SU-DHL-6 (cell line): Measurements from ENCODE around the gene WDR5B.

Experiments used
- H2AFZ ChIP-seq: fragments of 200-600 bp; sonication (generic); 2 replicates; pipeline ENCODE4 v1.6.1; 2014; ENCODE audit warnings: low read depth, mild to moderate bottlenecking, moderate library complexity, mixed read lengths, antibody characterized with exemption, low read length; ENCODE audit not compliant: severe bottlenecking
- H3F3A ChIP-seq: fragments of 200-600 bp; shearing (Covaris generic); 2 replicates; pipeline ENCODE4 v1.6.0; 2016; ENCODE audit warnings: antibody characterized with exemption, mild to moderate bottlenecking; ENCODE audit not compliant: insufficient read depth
- H3K27ac ChIP-seq: fragments of 200-600 bp; sonication (generic); 2 replicates; pipeline ENCODE4 v1.5.1; 2016; ENCODE audit warnings: low read depth, mild to moderate bottlenecking, low read length, moderate library complexity, mixed read lengths
- H3K27me3 ChIP-seq: fragments of 200-600 bp; sonication (generic), shearing (Covaris generic); 2 replicates; pipeline ENCODE4 v1.6.0; 2014; ENCODE audit warnings: mild to moderate bottlenecking, low read length
- H3K36me3 ChIP-seq: fragments of 200-600 bp; sonication (generic); 2 replicates; pipeline ENCODE4 v1.6.1; 2014; ENCODE audit warnings: mild to moderate bottlenecking, low read length, mixed read lengths
- H3K4me2 ChIP-seq: fragments of 300-600, 200-600 bp; shearing (Covaris generic), sonication (generic); 2 replicates; pipeline ENCODE4 v1.6.0; 2014; ENCODE audit warnings: low read length, low read depth, mild to moderate bottlenecking; ENCODE audit not compliant: poor library complexity, severe bottlenecking
- H3K4me3 ChIP-seq: fragments of 200-600 bp; sonication (generic); 2 replicates; pipeline ENCODE4 v1.5.1; 2014; ENCODE audit warnings: antibody characterized with exemption, low read length, mild to moderate bottlenecking, mixed read lengths; ENCODE audit not compliant: insufficient read depth, poor library complexity, severe bottlenecking
- H3K79me2 ChIP-seq: fragments of 200-600 bp; sonication (generic); 2 replicates; pipeline ENCODE4 v1.6.1; 2014; ENCODE audit warnings: mild to moderate bottlenecking, low read length, moderate library complexity; ENCODE audit not compliant: insufficient read depth
- H3K9ac ChIP-seq: fragments of 200-600 bp; sonication (generic); 2 replicates; pipeline ENCODE4 v1.7.0; 2014; ENCODE audit warnings: mild to moderate bottlenecking, low read length
- H3K9me2 ChIP-seq: fragments of 200-600 bp; sonication (generic); replicated peaks from 2 replicates; pipeline ENCODE4 v1.6.1; 2014; ENCODE audit warnings: low read length; ENCODE audit not compliant: insufficient read depth
- H3K9me3 ChIP-seq: fragments of 200-600 bp; sonication (generic); 2 replicates; pipeline ENCODE4 v1.6.1; 2014; ENCODE audit warnings: low read length, mixed read lengths; ENCODE audit not compliant: insufficient read depth
- H4K20me1 ChIP-seq: fragments of 200-600 bp; sonication (generic); 2 replicates; pipeline ENCODE4 v1.6.1; 2014; ENCODE audit warnings: low read depth, mild to moderate bottlenecking, antibody characterized with exemption, low read length, moderate library complexity, mixed read lengths
- EZH2phosphoT487 ChIP-seq: fragments of 200-600 bp; sonication (generic), shearing (Covaris generic); conservative IDR thresholded peaks from 2 replicates; pipeline ENCODE4 v1.6.1; 2018; ENCODE audit warnings: mild to moderate bottlenecking, antibody characterized with exemption, low read length, moderate library complexity, mixed read lengths
- TF ChIP-seq, protein P1 (sequence below): fragments of 200-600 bp; sonication (generic); IDR thresholded peaks from one replicate; pipeline ENCODE4 v1.5.1; 2017; ENCODE audit warnings: antibody characterized with exemption, mild to moderate bottlenecking, low read length, moderate library complexity; ENCODE audit not compliant: insufficient read depth, poor library complexity, severe bottlenecking

Gene WDR5B

DNA sequence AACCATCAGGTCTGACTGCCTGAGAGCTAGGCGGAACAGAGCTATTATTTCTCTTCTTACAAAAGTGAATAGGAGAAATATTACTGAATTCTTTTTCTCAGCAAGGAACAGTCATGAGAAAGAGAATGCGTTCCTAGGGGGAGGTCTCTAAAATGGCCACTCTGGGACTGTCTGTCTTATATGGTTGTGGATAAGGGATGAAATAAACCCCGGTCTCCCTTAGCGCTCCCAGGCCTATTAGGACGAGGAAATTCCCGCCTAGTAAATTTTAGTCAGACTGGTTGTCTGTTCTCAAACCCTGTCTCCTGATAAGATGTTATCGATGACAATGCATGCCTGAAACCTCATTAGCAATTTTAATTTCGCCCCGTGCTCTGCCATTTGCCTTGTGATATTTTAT is 20.1 kb upstream of the WDR5B start:
- Histone ChIP-seq H3K27me3 (no peaks in the 10 kb centered on the region), H3K9ac (no peak overlapping the region), H3K4me3 (no peak overlapping the region), H2AFZ (no peak overlapping the region), H4K20me1 (no peaks in the 10 kb centered on the region), H3K4me2 (no peak overlapping the region), H3K36me3 (peaks cover 43% of the 10 kb centered on the region), H3K9me2 (no peaks in the 10 kb centered on the region), H3F3A (0 out of 2 replicates have a peak, but pooled peaks cover 4% of the 10 kb centered on the region), H3K27ac (no peak overlapping the region), H3K79me2 (no peaks in the 10 kb centered on the region), H3K9me3 (no peaks in the 10 kb centered on the region)
- TF ChIP-seq, protein P1, sequence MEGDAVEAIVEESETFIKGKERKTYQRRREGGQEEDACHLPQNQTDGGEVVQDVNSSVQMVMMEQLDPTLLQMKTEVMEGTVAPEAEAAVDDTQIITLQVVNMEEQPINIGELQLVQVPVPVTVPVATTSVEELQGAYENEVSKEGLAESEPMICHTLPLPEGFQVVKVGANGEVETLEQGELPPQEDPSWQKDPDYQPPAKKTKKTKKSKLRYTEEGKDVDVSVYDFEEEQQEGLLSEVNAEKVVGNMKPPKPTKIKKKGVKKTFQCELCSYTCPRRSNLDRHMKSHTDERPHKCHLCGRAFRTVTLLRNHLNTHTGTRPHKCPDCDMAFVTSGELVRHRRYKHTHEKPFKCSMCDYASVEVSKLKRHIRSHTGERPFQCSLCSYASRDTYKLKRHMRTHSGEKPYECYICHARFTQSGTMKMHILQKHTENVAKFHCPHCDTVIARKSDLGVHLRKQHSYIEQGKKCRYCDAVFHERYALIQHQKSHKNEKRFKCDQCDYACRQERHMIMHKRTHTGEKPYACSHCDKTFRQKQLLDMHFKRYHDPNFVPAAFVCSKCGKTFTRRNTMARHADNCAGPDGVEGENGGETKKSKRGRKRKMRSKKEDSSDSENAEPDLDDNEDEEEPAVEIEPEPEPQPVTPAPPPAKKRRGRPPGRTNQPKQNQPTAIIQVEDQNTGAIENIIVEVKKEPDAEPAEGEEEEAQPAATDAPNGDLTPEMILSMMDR, result no peak
- TF ChIP-seq EZH2phosphoT487, result no peak

DNA sequence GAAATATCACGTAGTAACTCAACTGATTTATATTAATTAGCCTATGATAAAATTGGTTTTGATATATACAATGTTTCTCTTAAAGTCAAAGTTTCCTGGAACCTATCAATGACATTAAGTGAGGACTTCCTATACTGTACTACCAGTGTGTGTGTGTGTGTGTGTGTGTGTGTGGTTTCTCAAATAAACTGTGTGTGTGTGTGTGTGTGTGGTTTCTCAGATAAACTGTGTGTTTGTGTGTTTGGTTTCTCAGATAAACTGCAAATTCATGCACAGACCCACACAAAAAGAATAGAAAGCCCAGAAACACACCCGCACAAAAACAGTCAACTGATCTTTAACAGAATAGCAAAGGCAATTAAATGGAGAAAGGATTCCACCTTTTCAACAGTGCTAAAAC is 14.5 kb upstream of the WDR5B start:
- Histone ChIP-seq H3K36me3 (peaks cover 35% of the 10 kb centered on the region), H3K9me3 (no peaks in the 10 kb centered on the region), H3K27me3 (no peaks in the 10 kb centered on the region), H3F3A (peaks cover 4% of the 10 kb centered on the region; the same call in 1 of the 2 replicates), H4K20me1 (no peaks in the 10 kb centered on the region), H2AFZ (no peak overlapping the region), H3K4me3 (no peak overlapping the region), H3K9me2 (no peaks in the 10 kb centered on the region), H3K4me2 (no peak overlapping the region), H3K27ac (no peak overlapping the region), H3K9ac (no peak overlapping the region), H3K79me2 (no peaks in the 10 kb centered on the region)
- TF ChIP-seq, protein P1, result no peak
- no peak for TF ChIP-seq EZH2phosphoT487

DNA sequence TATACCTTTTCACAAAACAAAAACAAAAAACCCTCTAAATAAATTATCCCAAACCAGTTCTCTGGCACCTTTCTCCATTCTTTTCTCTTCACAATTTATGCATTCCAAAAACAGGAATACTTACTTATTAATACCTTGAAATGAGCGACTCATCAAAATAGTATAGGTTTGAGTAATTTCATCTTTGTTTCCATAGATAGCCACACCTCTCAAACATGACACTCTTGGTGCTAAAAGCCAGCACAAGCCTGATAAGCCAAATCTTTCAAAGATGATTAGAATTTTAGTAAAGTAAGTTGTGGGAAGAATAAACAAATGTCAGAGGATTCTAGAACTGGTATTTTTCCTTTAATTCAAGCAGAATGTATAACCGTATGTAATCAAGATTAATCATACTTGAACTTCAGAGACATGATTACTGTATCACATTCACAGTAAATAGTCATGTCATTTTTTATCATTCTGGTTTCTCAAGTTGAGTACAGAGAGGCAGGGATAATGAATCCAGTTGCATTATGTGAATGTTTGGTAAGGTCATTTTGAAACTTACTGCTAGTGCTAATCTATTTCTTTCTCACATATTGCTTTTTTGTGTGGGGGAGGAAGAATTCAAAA is 12.1 kb upstream of the WDR5B start:
- Histone ChIP-seq H4K20me1 (no peaks in the 10 kb centered on the region), H2AFZ (no peak overlapping the region), H3K9me3 (no peaks in the 10 kb centered on the region), H3K36me3 (peaks cover 35% of the 10 kb centered on the region), H3K79me2 (no peaks in the 10 kb centered on the region), H3K27ac (no peak overlapping the region), H3K9me2 (no peaks in the 10 kb centered on the region), H3F3A (peaks cover 8% of the 10 kb centered on the region; the same call in 1 of the 2 replicates), H3K27me3 (no peaks in the 10 kb centered on the region), H3K9ac (no peak overlapping the region), H3K4me2 (no peak overlapping the region), H3K4me3 (no peak overlapping the region)
- TF ChIP-seq, protein P1, result no peak
- no peak for TF ChIP-seq EZH2phosphoT487

DNA sequence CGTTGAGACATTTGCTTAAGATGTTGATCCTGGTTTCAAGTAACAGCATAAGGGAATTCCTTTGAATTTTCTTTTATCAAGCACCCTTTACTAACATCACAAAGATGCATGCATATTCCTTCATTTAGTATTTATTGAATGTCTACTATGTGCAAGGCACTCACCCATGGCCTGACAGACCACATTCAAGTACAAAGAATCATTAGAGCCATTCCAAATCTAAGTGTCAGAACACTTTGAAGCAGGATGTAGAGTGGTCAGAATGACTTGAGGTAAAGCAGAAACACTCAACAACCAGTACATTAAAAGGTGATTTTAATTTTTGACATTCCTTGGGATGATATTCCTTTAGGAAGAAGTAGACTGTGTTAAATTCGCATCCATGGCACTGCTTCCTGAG is 6.0 kb upstream of the WDR5B start:
- no peaks in the 10 kb centered on the region for H3K9me2 ChIP-seq
- no peak overlapping the region for H3K27ac ChIP-seq
- H4K20me1 ChIP-seq, result no peaks in the 10 kb centered on the region
- peaks cover 4% of the 10 kb centered on the region for H3K79me2 ChIP-seq
- no peaks in the 10 kb centered on the region for H3K9me3 ChIP-seq
- H2AFZ ChIP-seq, result no peak overlapping the region
- H3K27me3 ChIP-seq, result no peaks in the 10 kb centered on the region
- peaks cover 6% of the 10 kb centered on the region; the same call in 1 of the 2 replicates for H3K36me3 ChIP-seq
- H3K9ac ChIP-seq, result no peak overlapping the region
- H3F3A ChIP-seq, result peaks cover 13% of the 10 kb centered on the region
- no peak overlapping the region for H3K4me2 ChIP-seq
- H3K4me3 ChIP-seq, result no peak overlapping the region
- no peak for TF ChIP-seq EZH2phosphoT487
- TF ChIP-seq, protein P1, result no peak
